HT1080 (cell line): ENCODE data around the gene SETD5. TPM values are rescaled to one million over a fixed set of nuclear protein-coding genes. Genes with fewer than 3 reads are reported as not detected.

Experiments used
- DNase-seq: peaks from one replicate; pipeline ENCODE4 v3.0.0-alpha.2; 2015; ENCODE audit warnings: low read depth
- total RNA-seq: library from RNA; depleted of rRNA; stranded (reverse); fragments of >200 nt; shearing (Covaris generic); gene quantifications from 2 replicates; pipeline ENCODE4 v1.2.3, GENCODE V29; 2014; rRNA removed

SETD5 gene
- total RNA-seq, 1 experiment from 2014 or later, result 65.2 TPM

- no peak for DNase-seq
These were observed 115.1 kb downstream of the SETD5 start for GRCh38 chr3:9512456-9513045.

GRCh38 chr3:9514306-9514705 lies 116.9 kb downstream of the SETD5 start:
- DNase-seq, result no peak

GRCh38 chr3:9514956-9515355 lies 117.5 kb downstream of the SETD5 start:
- DNase-seq, result no peak

- DNase-seq, result no peak
These were observed 127.7 kb downstream of the SETD5 start for GRCh38 chr3:9525078-9525477.

Other genes with a start within 250 kb of the SETD5 start
- 0.37 and 0.69 TPM in 2 replicates for gene SRGAP3, start 148.0 kb upstream of the SETD5 start, total RNA-seq
- 46.3 and 47.2 TPM in 2 replicates for gene THUMPD3, start 34.6 kb upstream of the SETD5 start, total RNA-seq
- gene LHFPL4, start 156.2 kb downstream of the SETD5 start, total RNA-seq, result not detected in 2 replicates